HG03139 (cell line): ENCODE results near the gene KRTAP5-1.

ENCODE experiments used
- ATAC-seq: cut with Tn5 transposase; IDR thresholded peaks from one replicate; pipeline ENCODE4 v1.9.1; 2021; ENCODE audit not compliant: unreplicated experiment

The KRTAP5-1 gene

GRCh38 chr11:1572197-1573076 is 12.6 kb downstream of the KRTAP5-1 start, which contains the start of gene DUSP8:
DUSP8 (minus strand) TSS chr11:1572271; CDS start chr11:1565826, 6,445 bp downstream.
- no peak for ATAC-seq

GRCh38 chr11:1571760-1572196 is 13.3 kb downstream of the KRTAP5-1 start:
- ATAC-seq: no peak

- ATAC-seq: no peak
Observed at GRCh38 chr11:1570896-1571759, 14.0 kb downstream of the KRTAP5-1 start.

- ATAC-seq: no peak
Observed at GRCh38 chr11:1570531-1570895, 14.6 kb downstream of the KRTAP5-1 start.

GRCh38 chr11:1570001-1570453 is 15.1 kb downstream of the KRTAP5-1 start:
- ATAC-seq: no peak

- no peak for ATAC-seq
Observed at GRCh38 chr11:1569251-1569780, 15.8 kb downstream of the KRTAP5-1 start.

GRCh38 chr11:1568441-1568911 is 16.6 kb downstream of the KRTAP5-1 start:
- no peak for ATAC-seq

GRCh38 chr11:1567721-1568100 is 17.4 kb downstream of the KRTAP5-1 start:
- ATAC-seq: no peak

- no peak for ATAC-seq
Observed at GRCh38 chr11:1567052-1567720, 17.9 kb downstream of the KRTAP5-1 start.

- ATAC-seq: no peak
Observed at GRCh38 chr11:1566381-1567051, 18.6 kb downstream of the KRTAP5-1 start.

GRCh38 chr11:1565904-1566247 is 19.2 kb downstream of the KRTAP5-1 start:
- no peak for ATAC-seq

GRCh38 chr11:1565173-1565903 is 19.7 kb downstream of the KRTAP5-1 start:
- ATAC-seq: no peak

GRCh38 chr11:1564535-1565172 is 20.4 kb downstream of the KRTAP5-1 start:
- ATAC-seq: no peak

GRCh38 chr11:1563697-1564534 is 21.2 kb downstream of the KRTAP5-1 start:
- no peak for ATAC-seq

GRCh38 chr11:1563149-1563638 is 21.9 kb downstream of the KRTAP5-1 start:
- no peak for ATAC-seq

GRCh38 chr11:1562469-1563148 is 22.5 kb downstream of the KRTAP5-1 start:
- no peak for ATAC-seq

GRCh38 chr11:1561955-1562354 is 23.1 kb downstream of the KRTAP5-1 start:
- ATAC-seq: no peak

GRCh38 chr11:1561266-1561665 is 23.8 kb downstream of the KRTAP5-1 start:
- ATAC-seq: no peak
